NB4 (cell line): ENCODE measurements around the gene ZCRB1.

Experiments used
- DNase-seq: peaks from one replicate; pipeline ENCODE4 v3.0.0; 2010; ENCODE audit warnings: low read depth
- H3K4me3 ChIP-seq: one replicate; pipeline ENCODE4 v1.5.1; 2011; ENCODE audit warnings: mild to moderate bottlenecking, low read depth, low read length, moderate library complexity
- CTCF ChIP-seq: IDR thresholded peaks from one replicate; pipeline ENCODE4 v1.5.1; 2012; ENCODE audit warnings: low read depth, low read length
- MYC ChIP-seq: IDR thresholded peaks from 2 replicates; pipeline ENCODE4 v1.6.1; 2011; ENCODE audit warnings: low read depth, low read length
- POLR2A ChIP-seq: IDR thresholded peaks from 2 replicates; pipeline ENCODE4 v1.6.1; 2011; ENCODE audit warnings: mild to moderate bottlenecking; ENCODE audit not compliant: insufficient read length; ENCODE audit errors: extremely low read depth
- TF ChIP-seq, protein P1 (sequence below): IDR thresholded peaks from 2 replicates; pipeline ENCODE4 v1.6.1; 2011; ENCODE audit warnings: low read depth, low read length

ZCRB1 gene, protein sequence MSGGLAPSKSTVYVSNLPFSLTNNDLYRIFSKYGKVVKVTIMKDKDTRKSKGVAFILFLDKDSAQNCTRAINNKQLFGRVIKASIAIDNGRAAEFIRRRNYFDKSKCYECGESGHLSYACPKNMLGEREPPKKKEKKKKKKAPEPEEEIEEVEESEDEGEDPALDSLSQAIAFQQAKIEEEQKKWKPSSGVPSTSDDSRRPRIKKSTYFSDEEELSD

GRCh38 chr12:42325653-42326474 is at the start of gene ZCRB1, which contains the start of gene PPHLN1:
Gene ZCRB1, minus strand, starts transcription at chr12:42326094. Its CDS starts 1,992 bp downstream, at chr12:42324102.
Gene PPHLN1, plus strand, starts transcription at chr12:42326167. Its CDS starts 9,736 bp downstream, at chr12:42335903.
- TF ChIP-seq POLR2A = peak; percentile 95
- TF ChIP-seq CTCF = no peak
- TF ChIP-seq MYC = no peak; the same call in 1 of the 2 replicates
- TF ChIP-seq, protein P1, sequence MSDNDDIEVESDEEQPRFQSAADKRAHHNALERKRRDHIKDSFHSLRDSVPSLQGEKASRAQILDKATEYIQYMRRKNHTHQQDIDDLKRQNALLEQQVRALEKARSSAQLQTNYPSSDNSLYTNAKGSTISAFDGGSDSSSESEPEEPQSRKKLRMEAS = peak; percentile 61
- H3K4me3 ChIP-seq = peak within 1 kb of the TSS; percentile 99
- peak; percentile 91 for DNase-seq

GRCh38 chr12:42373669-42374068 is 47.8 kb upstream of the ZCRB1 start:
- TF ChIP-seq MYC (no peak), CTCF (no peak), POLR2A (no peak)
- TF ChIP-seq, protein P1 = no peak
- DNase-seq = no peak
- no peak overlapping the region for H3K4me3 ChIP-seq

DNA sequence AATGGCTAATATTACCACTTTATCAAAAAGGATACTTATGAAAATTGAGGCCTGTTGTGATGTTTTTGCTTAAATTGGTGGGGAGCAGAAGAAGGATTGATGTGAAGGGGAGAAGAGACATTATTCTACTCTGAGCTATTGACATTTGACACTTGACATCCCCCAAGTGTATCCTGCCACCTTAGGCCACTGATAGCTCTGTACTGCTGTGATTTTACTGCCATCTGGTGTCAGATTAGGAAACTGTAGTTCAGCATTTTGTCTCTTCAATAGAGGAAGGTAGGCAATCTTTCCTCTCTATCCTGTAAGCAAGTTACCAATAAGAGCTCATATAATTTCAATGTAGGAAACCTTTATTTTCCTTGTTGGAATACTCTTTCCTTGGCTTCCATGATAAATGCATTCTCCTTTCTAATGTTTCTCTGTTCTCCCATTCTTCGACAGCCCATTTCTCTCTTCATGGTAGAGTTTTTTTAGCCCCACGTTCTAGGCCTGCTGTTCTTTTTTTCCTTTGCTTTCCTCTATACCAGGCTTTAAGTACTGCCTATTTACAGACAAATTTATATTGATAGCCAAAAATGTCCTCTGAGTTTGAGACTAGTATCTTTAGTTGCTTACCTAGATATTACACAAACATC is 46.4 kb upstream of the ZCRB1 start:
- peak; percentile 75 for TF ChIP-seq CTCF
- TF ChIP-seq, protein P1 = no peak
- H3K4me3 ChIP-seq = no peak overlapping the region
- peak; percentile 78 for DNase-seq

GRCh38 chr12:42370013-42370412 is 44.1 kb upstream of the ZCRB1 start:
- TF ChIP-seq POLR2A (no peak), CTCF (no peak), MYC (no peak)
- TF ChIP-seq, protein P1 = no peak
- H3K4me3 ChIP-seq = no peak overlapping the region
- no peak for DNase-seq

- DNase-seq = no peak
- no peak overlapping the region for H3K4me3 ChIP-seq
- TF ChIP-seq, protein P1 = no peak
- TF ChIP-seq MYC (no peak), POLR2A (no peak), CTCF (no peak)
These were observed 39.6 kb upstream of the ZCRB1 start for GRCh38 chr12:42365486-42365885.
